SU-DHL-6 (cell line): ENCODE results near the gene PLLP.

Experiments used
- H2AFZ ChIP-seq: fragments of 200-600 bp; sonication (generic); 2 replicates; pipeline ENCODE4 v1.6.1; 2014; ENCODE audit warnings: low read depth, mild to moderate bottlenecking, moderate library complexity, mixed read lengths, antibody characterized with exemption, low read length; ENCODE audit not compliant: severe bottlenecking
- H3F3A ChIP-seq: fragments of 200-600 bp; shearing (Covaris generic); 2 replicates; pipeline ENCODE4 v1.6.0; 2016; ENCODE audit warnings: antibody characterized with exemption, mild to moderate bottlenecking; ENCODE audit not compliant: insufficient read depth
- H3K27ac ChIP-seq: fragments of 200-600 bp; sonication (generic); 2 replicates; pipeline ENCODE4 v1.5.1; 2016; ENCODE audit warnings: low read depth, mild to moderate bottlenecking, low read length, moderate library complexity, mixed read lengths
- H3K27me3 ChIP-seq: fragments of 200-600 bp; sonication (generic), shearing (Covaris generic); 2 replicates; pipeline ENCODE4 v1.6.0; 2014; ENCODE audit warnings: mild to moderate bottlenecking, low read length
- H3K36me3 ChIP-seq: fragments of 200-600 bp; sonication (generic); 2 replicates; pipeline ENCODE4 v1.6.1; 2014; ENCODE audit warnings: mild to moderate bottlenecking, low read length, mixed read lengths
- H3K4me2 ChIP-seq: fragments of 300-600, 200-600 bp; shearing (Covaris generic), sonication (generic); 2 replicates; pipeline ENCODE4 v1.6.0; 2014; ENCODE audit warnings: low read length, low read depth, mild to moderate bottlenecking; ENCODE audit not compliant: poor library complexity, severe bottlenecking
- H3K4me3 ChIP-seq: fragments of 200-600 bp; sonication (generic); 2 replicates; pipeline ENCODE4 v1.5.1; 2014; ENCODE audit warnings: antibody characterized with exemption, low read length, mild to moderate bottlenecking, mixed read lengths; ENCODE audit not compliant: insufficient read depth, poor library complexity, severe bottlenecking
- H3K79me2 ChIP-seq: fragments of 200-600 bp; sonication (generic); 2 replicates; pipeline ENCODE4 v1.6.1; 2014; ENCODE audit warnings: mild to moderate bottlenecking, low read length, moderate library complexity; ENCODE audit not compliant: insufficient read depth
- H3K9ac ChIP-seq: fragments of 200-600 bp; sonication (generic); 2 replicates; pipeline ENCODE4 v1.7.0; 2014; ENCODE audit warnings: mild to moderate bottlenecking, low read length
- H3K9me2 ChIP-seq: fragments of 200-600 bp; sonication (generic); replicated peaks from 2 replicates; pipeline ENCODE4 v1.6.1; 2014; ENCODE audit warnings: low read length; ENCODE audit not compliant: insufficient read depth
- H3K9me3 ChIP-seq: fragments of 200-600 bp; sonication (generic); 2 replicates; pipeline ENCODE4 v1.6.1; 2014; ENCODE audit warnings: low read length, mixed read lengths; ENCODE audit not compliant: insufficient read depth
- H4K20me1 ChIP-seq: fragments of 200-600 bp; sonication (generic); 2 replicates; pipeline ENCODE4 v1.6.1; 2014; ENCODE audit warnings: low read depth, mild to moderate bottlenecking, antibody characterized with exemption, low read length, moderate library complexity, mixed read lengths
- EZH2phosphoT487 ChIP-seq: fragments of 200-600 bp; sonication (generic), shearing (Covaris generic); conservative IDR thresholded peaks from 2 replicates; pipeline ENCODE4 v1.6.1; 2018; ENCODE audit warnings: mild to moderate bottlenecking, antibody characterized with exemption, low read length, moderate library complexity, mixed read lengths
- TF ChIP-seq, protein P1 (sequence below): fragments of 200-600 bp; sonication (generic); IDR thresholded peaks from one replicate; pipeline ENCODE4 v1.5.1; 2017; ENCODE audit warnings: antibody characterized with exemption, mild to moderate bottlenecking, low read length, moderate library complexity; ENCODE audit not compliant: insufficient read depth, poor library complexity, severe bottlenecking

Gene PLLP

DNA sequence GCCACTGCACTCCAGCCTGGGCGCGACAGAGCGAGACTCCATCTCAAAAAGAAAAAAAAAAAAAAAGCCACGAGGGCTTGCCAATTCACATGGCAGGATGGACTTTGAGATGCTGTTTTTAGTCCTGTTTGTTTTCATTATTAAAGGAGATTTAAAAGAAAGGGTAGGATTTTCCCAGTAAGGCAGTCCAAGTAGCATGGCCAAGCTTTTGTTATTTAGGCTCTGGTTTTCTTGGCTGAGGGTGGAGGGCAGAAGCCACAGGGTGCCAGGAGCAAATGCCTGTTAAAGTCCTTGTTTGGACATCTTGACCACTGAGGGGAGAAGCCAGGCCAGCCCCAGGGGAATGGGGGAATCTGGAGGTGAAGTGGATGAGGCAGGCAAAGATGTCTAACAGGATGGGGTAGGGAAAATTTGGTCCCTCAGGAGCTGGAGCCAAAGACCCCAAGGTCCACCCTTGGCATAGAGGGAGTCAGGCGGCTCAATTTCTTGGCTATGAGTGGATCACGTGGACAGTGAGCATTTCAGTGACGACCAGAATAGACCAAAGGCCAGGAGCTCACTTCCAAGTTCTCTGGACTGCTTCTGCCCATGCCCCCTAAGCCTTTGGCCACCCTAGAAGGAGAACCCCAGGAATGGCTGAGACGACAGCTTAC, 20.8 kb upstream of the PLLP start:
- no peak overlapping the region for H3K27ac ChIP-seq
- H3K4me2 ChIP-seq: no peak overlapping the region
- H4K20me1 ChIP-seq: no peaks in the 10 kb centered on the region
- no peak for TF ChIP-seq EZH2phosphoT487
- TF ChIP-seq, protein P1, sequence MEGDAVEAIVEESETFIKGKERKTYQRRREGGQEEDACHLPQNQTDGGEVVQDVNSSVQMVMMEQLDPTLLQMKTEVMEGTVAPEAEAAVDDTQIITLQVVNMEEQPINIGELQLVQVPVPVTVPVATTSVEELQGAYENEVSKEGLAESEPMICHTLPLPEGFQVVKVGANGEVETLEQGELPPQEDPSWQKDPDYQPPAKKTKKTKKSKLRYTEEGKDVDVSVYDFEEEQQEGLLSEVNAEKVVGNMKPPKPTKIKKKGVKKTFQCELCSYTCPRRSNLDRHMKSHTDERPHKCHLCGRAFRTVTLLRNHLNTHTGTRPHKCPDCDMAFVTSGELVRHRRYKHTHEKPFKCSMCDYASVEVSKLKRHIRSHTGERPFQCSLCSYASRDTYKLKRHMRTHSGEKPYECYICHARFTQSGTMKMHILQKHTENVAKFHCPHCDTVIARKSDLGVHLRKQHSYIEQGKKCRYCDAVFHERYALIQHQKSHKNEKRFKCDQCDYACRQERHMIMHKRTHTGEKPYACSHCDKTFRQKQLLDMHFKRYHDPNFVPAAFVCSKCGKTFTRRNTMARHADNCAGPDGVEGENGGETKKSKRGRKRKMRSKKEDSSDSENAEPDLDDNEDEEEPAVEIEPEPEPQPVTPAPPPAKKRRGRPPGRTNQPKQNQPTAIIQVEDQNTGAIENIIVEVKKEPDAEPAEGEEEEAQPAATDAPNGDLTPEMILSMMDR: no peak
- no peak overlapping the region for H2AFZ ChIP-seq
- H3F3A ChIP-seq: 0 out of 2 replicates have a peak, but pooled peaks cover under 1% of the 10 kb centered on the region
- no peaks in the 10 kb centered on the region for H3K36me3 ChIP-seq
- H3K9me2 ChIP-seq: no peaks in the 10 kb centered on the region
- H3K9ac ChIP-seq: no peak overlapping the region
- no peaks in the 10 kb centered on the region for H3K79me2 ChIP-seq
- no peaks in the 10 kb centered on the region for H3K9me3 ChIP-seq
- H3K4me3 ChIP-seq: no peak overlapping the region
- H3K27me3 ChIP-seq: no peaks in the 10 kb centered on the region

DNA sequence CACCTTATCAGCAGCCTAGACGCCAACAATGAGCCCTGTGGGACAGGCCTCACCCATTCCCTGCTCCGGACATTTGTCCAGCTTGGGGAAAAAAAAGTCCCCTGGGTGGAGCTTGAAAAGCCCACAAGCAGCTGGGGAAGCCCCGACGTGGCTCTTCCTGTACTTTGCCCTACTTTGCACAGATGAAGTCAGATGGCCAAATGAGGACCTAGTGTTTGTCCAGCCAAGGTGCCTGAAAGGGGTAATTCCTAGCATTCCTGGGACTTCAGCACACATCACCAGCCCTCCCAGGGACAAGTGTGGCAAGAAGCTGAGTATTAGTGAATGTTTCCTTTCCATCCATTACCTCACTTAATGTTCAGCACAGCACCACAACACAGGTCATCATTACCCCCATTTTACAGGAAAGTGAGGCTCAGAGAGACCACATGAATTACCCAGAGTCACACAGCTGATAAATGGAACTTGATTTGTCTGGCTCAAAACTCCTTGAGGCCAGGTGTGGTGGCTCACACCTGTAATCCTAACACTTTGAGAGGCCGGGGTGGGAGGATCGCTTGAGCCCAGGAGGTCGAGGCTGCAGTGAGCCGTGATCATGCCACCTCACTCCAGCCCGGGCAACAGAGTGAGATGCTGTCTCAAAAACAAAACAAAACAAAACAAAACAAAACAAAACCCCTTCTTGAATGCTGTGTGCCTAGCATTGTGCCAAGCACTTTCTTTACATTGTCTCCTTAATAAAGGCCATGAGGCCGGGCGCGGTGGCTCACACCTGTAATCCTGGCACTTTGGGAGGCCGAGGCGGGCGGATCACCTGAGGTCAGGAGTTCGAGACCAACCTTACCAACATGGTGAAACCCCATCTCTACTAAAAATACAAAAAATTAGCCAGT, 19.9 kb upstream of the PLLP start:
- H3K4me3 ChIP-seq: no peak overlapping the region
- no peaks in the 10 kb centered on the region for H3K36me3 ChIP-seq
- TF ChIP-seq, protein P1: no peak
- no peak for TF ChIP-seq EZH2phosphoT487
- no peak overlapping the region for H2AFZ ChIP-seq
- H3F3A ChIP-seq: 0 out of 2 replicates have a peak, but pooled peaks cover 4% of the 10 kb centered on the region
- H3K9ac ChIP-seq: no peak overlapping the region
- no peaks in the 10 kb centered on the region for H3K27me3 ChIP-seq
- no peaks in the 10 kb centered on the region for H3K79me2 ChIP-seq
- H4K20me1 ChIP-seq: no peaks in the 10 kb centered on the region
- no peak overlapping the region for H3K27ac ChIP-seq
- H3K4me2 ChIP-seq: no peak overlapping the region
- H3K9me3 ChIP-seq: no peaks in the 10 kb centered on the region
- no peaks in the 10 kb centered on the region for H3K9me2 ChIP-seq

DNA sequence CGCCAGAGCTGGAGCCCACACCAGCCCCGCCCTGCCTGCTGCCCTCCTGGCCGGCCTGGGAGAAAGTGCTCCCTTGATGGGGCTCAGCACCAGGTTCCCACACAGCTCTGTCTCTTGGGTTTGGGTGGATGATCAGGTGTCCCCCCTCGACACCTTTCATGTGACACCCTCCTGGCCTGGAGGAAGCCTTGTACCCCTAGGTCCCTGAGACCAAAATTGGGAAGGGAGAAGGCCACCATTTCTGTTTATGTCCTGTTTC, 19.4 kb upstream of the PLLP start:
- no peaks in the 10 kb centered on the region for H3K27me3 ChIP-seq
- no peak overlapping the region for H3K9ac ChIP-seq
- no peak overlapping the region for H3K27ac ChIP-seq
- no peak for TF ChIP-seq EZH2phosphoT487
- TF ChIP-seq, protein P1: no peak
- no peak overlapping the region for H2AFZ ChIP-seq
- no peaks in the 10 kb centered on the region for H3K9me2 ChIP-seq
- H3K36me3 ChIP-seq: no peaks in the 10 kb centered on the region
- H3K79me2 ChIP-seq: no peaks in the 10 kb centered on the region
- no peak overlapping the region for H3K4me3 ChIP-seq
- no peak overlapping the region for H3K4me2 ChIP-seq
- 0 out of 2 replicates have a peak, but pooled peaks cover 4% of the 10 kb centered on the region for H3F3A ChIP-seq
- H4K20me1 ChIP-seq: no peaks in the 10 kb centered on the region
- no peaks in the 10 kb centered on the region for H3K9me3 ChIP-seq
